HG03378 (cell line): ENCODE results near the gene SLC39A11.

Experiments used
- ATAC-seq: cut with Tn5 transposase; IDR thresholded peaks from one replicate; pipeline ENCODE4 v1.9.1; 2021; ENCODE audit warnings: mild to moderate bottlenecking, moderate library complexity; ENCODE audit not compliant: unreplicated experiment

Gene SLC39A11

GRCh38 chr17:72706396-72706981, 386.0 kb downstream of the SLC39A11 start:
- ATAC-seq = no peak

GRCh38 chr17:72705905-72706395, 386.5 kb downstream of the SLC39A11 start:
- ATAC-seq = peak; percentile 76

DNA sequence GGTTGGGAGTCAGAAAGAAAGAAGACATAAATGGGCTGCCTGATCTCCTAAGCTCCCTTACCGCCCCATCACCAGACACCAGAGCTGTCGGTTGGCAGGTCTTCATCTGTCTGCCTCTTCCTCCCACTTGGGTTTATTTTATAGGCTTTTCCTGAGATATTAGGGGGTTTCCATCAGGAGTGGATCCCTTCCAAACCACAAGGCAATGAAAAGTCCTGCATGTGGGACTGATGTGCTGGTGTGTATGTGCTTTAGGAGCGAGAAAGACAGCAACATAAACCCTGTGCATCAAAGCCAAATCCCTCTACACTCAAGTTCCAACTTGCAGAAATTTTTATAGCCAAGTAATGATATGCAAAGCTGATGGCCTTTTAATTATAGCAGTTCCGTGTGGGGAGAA, 389.5 kb downstream of the SLC39A11 start:
- ATAC-seq = no peak

GRCh38 chr17:72702136-72702735, 390.3 kb downstream of the SLC39A11 start:
- ATAC-seq = no peak

- no peak for ATAC-seq
Observed at GRCh38 chr17:72700226-72700625, 392.3 kb downstream of the SLC39A11 start.

GRCh38 chr17:72699545-72699944, 392.9 kb downstream of the SLC39A11 start:
- ATAC-seq = no peak

DNA sequence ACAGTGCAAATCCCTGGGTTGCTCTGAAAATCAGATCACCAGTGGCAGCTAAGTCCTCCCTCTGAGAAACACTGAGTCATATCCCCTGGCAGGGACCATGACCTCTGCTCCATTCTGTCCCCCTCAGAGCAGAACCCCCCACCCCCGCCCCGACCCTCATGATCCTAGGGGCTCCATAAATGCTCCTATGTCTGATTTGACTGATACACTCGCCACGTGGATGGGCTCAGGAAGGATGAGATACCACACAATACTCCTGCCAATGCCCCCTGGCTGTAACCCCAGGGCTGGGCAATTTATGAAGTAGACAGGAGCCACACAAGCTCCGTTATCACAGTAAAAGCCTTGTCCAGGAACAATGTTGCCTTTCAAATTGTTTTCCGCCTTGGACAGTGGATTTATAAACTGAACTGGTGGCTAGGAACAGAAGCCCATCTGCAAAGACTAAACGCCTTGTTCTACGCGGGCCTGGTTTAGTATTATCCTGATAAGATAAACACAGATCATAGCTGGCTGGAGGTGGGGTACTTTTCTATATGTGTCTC, 394.8 kb downstream of the SLC39A11 start:
- no peak for ATAC-seq

- ATAC-seq = no peak
Observed at GRCh38 chr17:72696721-72697120, 395.8 kb downstream of the SLC39A11 start.

GRCh38 chr17:72696156-72696555, 396.3 kb downstream of the SLC39A11 start:
- ATAC-seq = no peak

DNA sequence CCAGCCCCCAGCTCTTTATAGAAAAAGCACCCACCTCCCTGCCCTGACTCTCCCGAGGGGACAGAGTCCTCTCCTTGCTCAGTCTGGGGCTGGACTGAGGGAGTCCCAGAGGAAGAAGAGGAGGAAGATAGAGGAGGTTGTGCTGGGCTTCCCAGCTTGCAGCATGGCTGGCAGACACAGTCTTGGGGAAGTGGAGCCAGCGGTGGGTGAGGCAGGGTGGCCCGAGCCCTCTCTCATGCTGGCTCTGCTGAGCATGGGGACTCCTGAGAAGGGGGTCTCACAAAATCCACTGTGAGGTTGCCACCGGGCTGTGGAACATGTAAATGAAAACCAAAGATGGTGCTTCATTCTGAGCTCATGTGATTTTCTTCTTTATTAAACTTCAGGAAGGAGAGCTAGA, 398.5 kb downstream of the SLC39A11 start:
- ATAC-seq = no peak

DNA sequence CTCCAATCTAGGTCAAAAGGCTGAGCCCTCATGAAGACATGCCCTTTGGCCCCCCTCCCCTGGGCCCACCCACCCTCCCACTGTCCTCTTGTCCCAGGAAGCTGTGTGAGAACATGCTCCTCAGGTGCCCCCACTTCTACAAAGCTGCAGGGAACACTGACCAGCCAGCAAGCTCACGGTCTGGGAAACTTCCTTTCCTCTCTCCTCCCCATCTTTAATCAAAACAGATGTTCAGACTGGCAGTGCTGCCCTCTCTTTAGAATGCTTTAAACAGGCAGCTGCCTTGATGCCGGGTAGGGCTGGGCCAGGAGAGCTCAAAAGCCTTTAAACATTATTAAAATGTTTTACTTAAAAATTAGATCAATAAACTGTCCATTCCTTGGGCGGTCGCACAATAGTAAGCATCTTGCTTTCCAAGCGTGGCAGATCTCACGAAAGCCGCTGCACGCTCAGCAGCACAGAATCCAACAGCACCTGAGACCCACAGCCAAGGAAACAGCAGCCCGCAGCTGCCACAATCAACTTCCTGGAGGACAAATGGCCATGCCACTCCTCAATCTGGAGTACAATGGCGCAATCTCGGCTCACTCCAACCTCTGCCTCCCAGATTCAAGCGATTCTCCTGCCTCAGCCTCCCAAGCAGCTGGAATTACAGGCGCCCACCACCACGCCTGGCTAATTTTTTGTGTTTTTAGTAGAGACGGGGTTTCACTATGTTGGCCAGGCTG, 399.2 kb downstream of the SLC39A11 start:
- no peak for ATAC-seq

GRCh38 chr17:72692676-72693075, 399.8 kb downstream of the SLC39A11 start:
- no peak for ATAC-seq

GRCh38 chr17:72691586-72691985, 400.9 kb downstream of the SLC39A11 start:
- no peak for ATAC-seq

DNA sequence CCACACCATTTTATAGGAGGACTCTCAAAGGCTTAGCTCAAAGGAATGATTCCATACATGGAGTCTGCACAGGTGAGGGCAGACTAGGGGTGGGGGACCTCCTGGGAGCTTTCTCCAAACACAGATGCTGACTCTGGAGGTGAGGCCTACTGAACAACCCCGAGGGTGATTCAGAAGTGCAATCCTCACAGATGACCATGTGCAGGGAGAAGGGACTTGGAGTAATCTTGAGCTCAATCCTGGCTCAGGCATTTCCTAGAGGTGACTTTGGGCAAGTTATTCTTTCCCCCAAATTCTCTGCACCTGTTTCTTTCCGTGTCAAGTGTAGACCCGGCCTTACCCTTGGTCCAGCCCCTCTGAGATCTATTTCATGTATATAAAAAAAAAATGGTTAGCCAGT, 401.5 kb downstream of the SLC39A11 start:
- ATAC-seq = no peak

GRCh38 chr17:72687886-72688285, 404.6 kb downstream of the SLC39A11 start:
- ATAC-seq = no peak

- ATAC-seq = no peak
Observed at GRCh38 chr17:72684405-72685020, 408.0 kb downstream of the SLC39A11 start.

GRCh38 chr17:72683506-72684404, 408.7 kb downstream of the SLC39A11 start:
- ATAC-seq = no peak

GRCh38 chr17:72682605-72683004, 409.9 kb downstream of the SLC39A11 start:
- no peak for ATAC-seq

DNA sequence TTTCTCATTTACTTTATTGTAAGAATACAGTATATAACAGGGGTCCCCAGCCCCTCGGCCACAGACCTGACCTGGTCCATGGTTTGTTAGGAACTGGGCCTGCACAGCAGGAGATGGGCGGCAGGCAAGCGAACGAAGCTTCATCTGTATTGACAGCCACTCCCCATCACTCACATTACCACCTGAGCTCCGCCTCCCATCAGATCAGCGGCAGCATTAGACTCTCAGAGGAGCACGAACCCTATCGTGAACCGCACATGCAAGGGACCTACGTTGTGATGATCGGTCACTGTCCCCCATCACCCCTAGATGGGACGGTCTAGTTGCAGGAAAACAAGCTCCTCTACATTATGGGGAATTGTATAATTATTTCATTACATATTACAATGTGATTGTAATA, 410.6 kb downstream of the SLC39A11 start:
- ATAC-seq = no peak

GRCh38 chr17:72677714-72678390, 414.6 kb downstream of the SLC39A11 start:
- no peak for ATAC-seq
